Mesendoderm (in vitro differentiated cells): ENCODE results near the gene RBSN.
A peak's percentile ranks its signal among the peaks of the same experiment; 100 is the strongest.

Source experiments
- DNase-seq: peaks from one replicate; pipeline ENCODE4 v3.0.0; 2013
- H2AK5ac ChIP-seq: 2 replicates; pipeline ENCODE4 v1.6.1; 2013; ENCODE audit warnings: low read length, inconsistent platforms
- H2BK120ac ChIP-seq: 2 replicates; pipeline ENCODE4 v1.6.1; 2013; ENCODE audit warnings: low read depth, mild to moderate bottlenecking, low read length, moderate library complexity, mixed read lengths
- H2BK15ac ChIP-seq: replicated peaks from 2 replicates; pipeline ENCODE4 v1.6.1; 2013; ENCODE audit warnings: low read depth, mild to moderate bottlenecking, moderate library complexity
- H2BK5ac ChIP-seq: 2 replicates; pipeline ENCODE4 v1.6.1; 2013; ENCODE audit warnings: low read length, inconsistent platforms
- H3K18ac ChIP-seq: 2 replicates; pipeline ENCODE4 v1.6.1; 2013; ENCODE audit warnings: mild to moderate bottlenecking, low read length, mixed read lengths
- H3K23ac ChIP-seq: one replicate; pipeline ENCODE4 v1.6.1; 2013; ENCODE audit warnings: low read length
- H3K27ac ChIP-seq: 2 replicates; pipeline ENCODE4 v1.5.1; 2013; ENCODE audit warnings: low read depth, mild to moderate bottlenecking, inconsistent platforms, low read length, moderate library complexity
- H3K27me3 ChIP-seq: 2 replicates; pipeline ENCODE4 v1.6.1; 2013; ENCODE audit warnings: low read length, control low read depth, mild to moderate bottlenecking, inconsistent platforms; ENCODE audit not compliant: insufficient read depth, poor library complexity
- H3K36me3 ChIP-seq: 2 replicates; pipeline ENCODE4 v1.6.1; 2013; ENCODE audit warnings: low read length, inconsistent platforms; ENCODE audit not compliant: control insufficient read depth, insufficient read depth
- H3K4ac ChIP-seq: one replicate; pipeline ENCODE4 v1.6.1; 2013; ENCODE audit warnings: low read depth, mild to moderate bottlenecking, low read length, moderate library complexity
- H3K4me1 ChIP-seq: 2 replicates; pipeline ENCODE4 v1.6.1; 2013; ENCODE audit warnings: low read depth, low read length, inconsistent platforms; ENCODE audit not compliant: control insufficient read depth
- H3K4me2 ChIP-seq: 2 replicates; pipeline ENCODE4 v1.6.1; 2013; ENCODE audit warnings: low read length
- H3K4me3 ChIP-seq: 2 replicates; pipeline ENCODE4 v1.5.1; 2013; ENCODE audit warnings: mild to moderate bottlenecking, low read length
- H3K56ac ChIP-seq: one replicate; pipeline ENCODE4 v1.6.1; 2013; ENCODE audit warnings: low read length
- H3K79me1 ChIP-seq: 2 replicates; pipeline ENCODE4 v1.6.1; 2013; ENCODE audit warnings: low read length, inconsistent platforms
- H3K79me2 ChIP-seq: 2 replicates; pipeline ENCODE4 v1.6.1; 2013; ENCODE audit warnings: mild to moderate bottlenecking, low read length; ENCODE audit not compliant: control insufficient read depth, insufficient read depth
- H3K9ac ChIP-seq: 2 replicates; pipeline ENCODE4 v1.6.1; 2013; ENCODE audit warnings: low read length, inconsistent platforms
- H4K5ac ChIP-seq: one replicate; pipeline ENCODE4 v1.6.1; 2013; ENCODE audit warnings: low read length
- H4K8ac ChIP-seq: one replicate; pipeline ENCODE4 v1.6.1; 2013; ENCODE audit warnings: low read depth, mild to moderate bottlenecking, control low read depth, low read length, moderate library complexity
- WGBS: extraction: QIAGEN DNeasy Blood & Tissue Kit; methylation state at CpG from one replicate; pipeline ENCODE4 v1.1.7; 2013; ENCODE audit warnings: low lambda C conversion rate, missing lambda C conversion rate; ENCODE audit not compliant: insufficient coverage; ENCODE audit errors: extremely low coverage; 5-methylcytosine and 5-hydroxymethylcytosine counted together

Gene RBSN

GRCh38 chr3:15055019-15055557 is 43.9 kb downstream of the RBSN start:
- H2BK5ac ChIP-seq: no peak overlapping the region
- no peak overlapping the region for H3K56ac ChIP-seq
- no peak overlapping the region for H3K4ac ChIP-seq
- H2AK5ac ChIP-seq: no peak overlapping the region
- H3K9ac ChIP-seq: no peak overlapping the region
- H3K27ac ChIP-seq: no peak overlapping the region
- H3K4me2 ChIP-seq: no peak overlapping the region
- no peak overlapping the region for H3K18ac ChIP-seq
- H2BK15ac ChIP-seq: no peak overlapping the region
- no peaks in the 10 kb centered on the region for H3K27me3 ChIP-seq
- peaks cover 17% of the 10 kb centered on the region for H3K79me2 ChIP-seq
- H3K4me3 ChIP-seq: no peak overlapping the region
- no peak overlapping the region for H4K8ac ChIP-seq
- H4K5ac ChIP-seq: no peak overlapping the region
- peaks cover 9% of the 10 kb centered on the region for H3K36me3 ChIP-seq
- no peaks in the 10 kb centered on the region for H3K4me1 ChIP-seq
- peaks cover 19% of the 10 kb centered on the region for H3K79me1 ChIP-seq
- no peak overlapping the region for H3K23ac ChIP-seq
- no peak for DNase-seq
- no peak overlapping the region for H2BK120ac ChIP-seq
- no CpG with 5 or more reads among the region's 8 CpGs for WGBS

- H2BK15ac ChIP-seq: no peak overlapping the region
- peaks cover 17% of the 10 kb centered on the region for H3K79me2 ChIP-seq
- no peak overlapping the region for H2BK5ac ChIP-seq
- no peaks in the 10 kb centered on the region for H3K27me3 ChIP-seq
- no peak overlapping the region for H3K4me2 ChIP-seq
- H3K23ac ChIP-seq: no peak overlapping the region
- DNase-seq: no peak
- no peak overlapping the region for H2AK5ac ChIP-seq
- no peak overlapping the region for H2BK120ac ChIP-seq
- H3K56ac ChIP-seq: no peak overlapping the region
- H3K4me1 ChIP-seq: no peaks in the 10 kb centered on the region
- no peak overlapping the region for H3K4ac ChIP-seq
- peaks cover 15% of the 10 kb centered on the region for H3K79me1 ChIP-seq
- H3K18ac ChIP-seq: no peak overlapping the region
- no peak overlapping the region for H4K8ac ChIP-seq
- H3K4me3 ChIP-seq: no peak overlapping the region
- H4K5ac ChIP-seq: no peak overlapping the region
- no peak overlapping the region for H3K9ac ChIP-seq
- peaks cover 12% of the 10 kb centered on the region for H3K36me3 ChIP-seq
- no CpG with 5 or more reads among the region's 4 CpGs for WGBS
- H3K27ac ChIP-seq: no peak overlapping the region
These were observed 45.4 kb downstream of the RBSN start for GRCh38 chr3:15053541-15053940.

GRCh38 chr3:15052335-15053242 is 46.4 kb downstream of the RBSN start:
- H3K79me2 ChIP-seq: peaks cover 16% of the 10 kb centered on the region
- no peak overlapping the region for H3K27ac ChIP-seq
- no peaks in the 10 kb centered on the region for H3K4me1 ChIP-seq
- no peak overlapping the region for H3K4me3 ChIP-seq
- H2AK5ac ChIP-seq: no peak overlapping the region
- H4K8ac ChIP-seq: no peak overlapping the region
- peaks cover 14% of the 10 kb centered on the region for H3K79me1 ChIP-seq
- no peak overlapping the region for H4K5ac ChIP-seq
- no peak overlapping the region for H3K4ac ChIP-seq
- no peak overlapping the region for H3K56ac ChIP-seq
- no peak overlapping the region for H2BK120ac ChIP-seq
- H3K23ac ChIP-seq: no peak overlapping the region
- H2BK5ac ChIP-seq: no peak overlapping the region
- H2BK15ac ChIP-seq: no peak overlapping the region
- H3K36me3 ChIP-seq: peaks cover 12% of the 10 kb centered on the region
- no CpG with 5 or more reads among the region's 14 CpGs for WGBS
- H3K27me3 ChIP-seq: no peaks in the 10 kb centered on the region
- no peak for DNase-seq
- H3K18ac ChIP-seq: no peak overlapping the region
- no peak overlapping the region for H3K9ac ChIP-seq
- H3K4me2 ChIP-seq: no peak overlapping the region

- Histone ChIP-seq H4K5ac (no peak overlapping the region), H3K4me2 (no peak overlapping the region), H2BK120ac (no peak overlapping the region), H3K79me1 (peaks cover 9% of the 10 kb centered on the region), H3K56ac (no peak overlapping the region), H3K4me3 (no peak overlapping the region), H2BK15ac (no peak overlapping the region), H2AK5ac (no peak overlapping the region), H3K36me3 (peaks cover 10% of the 10 kb centered on the region), H3K4ac (no peak overlapping the region), H3K9ac (no peak overlapping the region), H3K18ac (no peak overlapping the region), H3K79me2 (peaks cover 8% of the 10 kb centered on the region), H3K27me3 (no peaks in the 10 kb centered on the region), H3K23ac (no peak overlapping the region), H2BK5ac (no peak overlapping the region), H3K4me1 (no peaks in the 10 kb centered on the region), H4K8ac (no peak overlapping the region), H3K27ac (no peak overlapping the region)
- WGBS: no CpG with 5 or more reads among the region's 1 CpG
- peak; percentile 88 for DNase-seq
These were observed 47.4 kb downstream of the RBSN start for GRCh38 chr3:15051531-15051930.

- Histone ChIP-seq H3K9ac (no peak overlapping the region), H3K23ac (no peak overlapping the region), H2AK5ac (no peak overlapping the region), H3K79me2 (peaks cover 5% of the 10 kb centered on the region), H4K5ac (no peak overlapping the region), H3K27me3 (no peaks in the 10 kb centered on the region), H3K27ac (no peak overlapping the region), H2BK15ac (no peak overlapping the region), H3K4me2 (no peak overlapping the region), H3K79me1 (peaks cover 6% of the 10 kb centered on the region), H2BK5ac (no peak overlapping the region), H3K4ac (no peak overlapping the region), H3K56ac (no peak overlapping the region), H4K8ac (no peak overlapping the region), H3K4me3 (no peak overlapping the region), H3K4me1 (no peaks in the 10 kb centered on the region), H3K36me3 (peaks cover 11% of the 10 kb centered on the region), H3K18ac (no peak overlapping the region), H2BK120ac (no peak overlapping the region)
- DNase-seq: no peak
- no CpG with 5 or more reads among the region's 3 CpGs for WGBS
These were observed 48.4 kb downstream of the RBSN start for GRCh38 chr3:15050405-15051092.
